Hepatocyte (in vitro differentiated cells): ENCODE results near the gene KLHDC8A.

ENCODE experiments used
- EZH2 ChIP-seq: fragments of 200-600 bp; sonication (generic); IDR thresholded peaks from 2 replicates; pipeline ENCODE4 v1.6.1; 2016; ENCODE audit warnings: antibody characterized with exemption, mild to moderate bottlenecking, borderline replicate concordance
- EZH2phosphoT487 ChIP-seq: fragments of 200-600 bp; sonication (generic); IDR thresholded peaks from one replicate; pipeline ENCODE4 v1.6.1; 2018; ENCODE audit warnings: antibody characterized with exemption, mild to moderate bottlenecking, low read depth, moderate library complexity; ENCODE audit not compliant: unreplicated experiment, severe bottlenecking
- TF ChIP-seq, protein P1 (sequence below): fragments of 200-600 bp; sonication (generic); IDR thresholded peaks from 2 replicates; pipeline ENCODE4 v1.5.1; 2016; ENCODE audit warnings: antibody characterized with exemption, mild to moderate bottlenecking; ENCODE audit not compliant: poor library complexity

DNA sequence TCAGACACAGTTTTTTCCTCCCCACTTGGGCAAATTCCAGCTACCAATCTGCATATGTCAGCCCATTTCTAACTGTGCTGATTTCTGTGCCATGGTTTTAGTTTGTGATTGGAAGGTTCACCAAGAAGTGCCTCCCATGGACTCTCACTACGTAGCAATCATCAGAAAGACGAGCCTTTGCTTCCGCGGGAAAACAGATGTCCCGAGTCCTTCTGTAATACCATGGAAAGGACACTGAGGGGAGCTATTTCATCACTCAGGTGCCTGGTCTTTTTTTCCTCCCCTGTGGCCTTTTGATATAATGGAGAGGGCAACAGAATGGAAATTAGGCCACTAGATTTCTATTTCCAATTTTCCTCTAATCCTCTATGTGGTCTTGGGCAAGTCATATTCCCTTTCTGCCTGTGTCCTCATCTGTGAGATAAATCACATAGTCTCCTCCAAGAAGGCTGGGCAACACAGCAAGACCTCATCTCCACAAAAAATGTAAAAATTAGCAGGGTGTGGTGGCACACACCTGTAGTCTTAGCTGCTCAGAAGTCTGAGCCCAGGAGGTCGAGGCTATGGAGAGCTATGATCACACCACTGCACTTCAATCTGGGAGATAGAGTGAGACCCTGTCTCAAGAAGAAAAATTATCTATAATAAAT is 40.4 kb upstream of the KLHDC8A start:
- TF ChIP-seq, protein P1, sequence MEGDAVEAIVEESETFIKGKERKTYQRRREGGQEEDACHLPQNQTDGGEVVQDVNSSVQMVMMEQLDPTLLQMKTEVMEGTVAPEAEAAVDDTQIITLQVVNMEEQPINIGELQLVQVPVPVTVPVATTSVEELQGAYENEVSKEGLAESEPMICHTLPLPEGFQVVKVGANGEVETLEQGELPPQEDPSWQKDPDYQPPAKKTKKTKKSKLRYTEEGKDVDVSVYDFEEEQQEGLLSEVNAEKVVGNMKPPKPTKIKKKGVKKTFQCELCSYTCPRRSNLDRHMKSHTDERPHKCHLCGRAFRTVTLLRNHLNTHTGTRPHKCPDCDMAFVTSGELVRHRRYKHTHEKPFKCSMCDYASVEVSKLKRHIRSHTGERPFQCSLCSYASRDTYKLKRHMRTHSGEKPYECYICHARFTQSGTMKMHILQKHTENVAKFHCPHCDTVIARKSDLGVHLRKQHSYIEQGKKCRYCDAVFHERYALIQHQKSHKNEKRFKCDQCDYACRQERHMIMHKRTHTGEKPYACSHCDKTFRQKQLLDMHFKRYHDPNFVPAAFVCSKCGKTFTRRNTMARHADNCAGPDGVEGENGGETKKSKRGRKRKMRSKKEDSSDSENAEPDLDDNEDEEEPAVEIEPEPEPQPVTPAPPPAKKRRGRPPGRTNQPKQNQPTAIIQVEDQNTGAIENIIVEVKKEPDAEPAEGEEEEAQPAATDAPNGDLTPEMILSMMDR = peak; percentile 72
- TF ChIP-seq EZH2phosphoT487 = no peak
- TF ChIP-seq EZH2 = no peak
